ENCODE measurements around the gene INO80D.
"Not testable (repeated sequence)": the region's sequence is repeated elsewhere in the genome, so short reads cannot be mapped to it uniquely, and the experiment has no call there.

INO80D gene

DNA sequence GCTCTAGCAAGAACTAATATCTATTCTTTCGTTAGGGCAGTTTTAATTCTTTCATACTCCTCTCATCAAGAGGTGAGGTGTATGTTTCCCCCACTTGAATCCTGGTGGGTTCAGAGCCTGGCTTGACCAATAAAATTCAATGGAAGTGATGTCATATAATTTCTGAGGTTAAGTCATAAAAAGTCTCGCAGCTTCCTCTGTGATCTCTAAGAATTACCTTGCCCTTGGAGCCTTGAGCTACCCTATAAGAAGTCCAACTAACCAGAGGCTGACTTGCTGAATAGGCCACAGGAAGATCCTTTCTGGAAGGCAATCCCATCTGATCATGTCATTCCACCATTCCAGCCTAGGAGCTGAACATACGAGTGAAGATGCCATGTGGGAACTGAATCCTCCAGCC lies 26.1 kb upstream of the INO80D start:
- no peak for ATAC-seq
- TF ChIP-seq ARNTL (CRISPR knock-in tag; IDR thresholded peaks at IDR 0.05; ENCODE audit: borderline replicate concordance, low read depth), result no peak

DNA sequence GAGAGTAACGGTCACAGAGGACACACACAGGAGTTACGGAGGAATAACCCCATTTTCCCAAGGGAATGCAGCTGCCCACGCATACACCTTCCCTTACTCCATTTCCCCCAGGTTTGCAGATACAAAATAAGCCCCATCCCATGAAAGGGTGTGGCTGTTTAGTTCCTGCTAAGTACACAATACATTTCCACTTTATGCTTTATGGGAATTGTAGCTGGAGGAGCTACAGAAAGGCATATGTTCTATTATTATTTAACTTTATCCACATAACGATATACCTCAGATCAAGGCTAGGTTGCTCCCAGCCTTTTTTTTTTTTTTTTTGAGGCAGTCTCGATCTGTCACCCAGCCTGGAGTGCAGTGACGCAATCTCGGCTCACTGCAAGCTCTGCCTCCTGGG lies 22.7 kb upstream of the INO80D start:
- no peak for ATAC-seq
- no peak for TF ChIP-seq ZC3H10 (CRISPR knock-in tag; IDR thresholded peaks at IDR 0.05)
- TF ChIP-seq, protein P1, sequence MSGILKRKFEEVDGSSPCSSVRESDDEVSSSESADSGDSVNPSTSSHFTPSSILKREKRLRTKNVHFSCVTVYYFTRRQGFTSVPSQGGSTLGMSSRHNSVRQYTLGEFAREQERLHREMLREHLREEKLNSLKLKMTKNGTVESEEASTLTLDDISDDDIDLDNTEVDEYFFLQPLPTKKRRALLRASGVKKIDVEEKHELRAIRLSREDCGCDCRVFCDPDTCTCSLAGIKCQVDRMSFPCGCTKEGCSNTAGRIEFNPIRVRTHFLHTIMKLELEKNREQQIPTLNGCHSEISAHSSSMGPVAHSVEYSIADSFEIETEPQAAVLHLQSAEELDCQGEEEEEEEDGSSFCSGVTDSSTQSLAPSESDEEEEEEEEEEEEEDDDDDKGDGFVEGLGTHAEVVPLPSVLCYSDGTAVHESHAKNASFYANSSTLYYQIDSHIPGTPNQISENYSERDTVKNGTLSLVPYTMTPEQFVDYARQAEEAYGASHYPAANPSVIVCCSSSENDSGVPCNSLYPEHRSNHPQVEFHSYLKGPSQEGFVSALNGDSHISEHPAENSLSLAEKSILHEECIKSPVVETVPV (CRISPR knock-in tag; IDR thresholded peaks at IDR 0.05), result no peak
- TF ChIP-seq ZFP3 (CRISPR knock-in tag; IDR thresholded peaks at IDR 0.05), result no peak
- no peak for TF ChIP-seq PPARA (CRISPR knock-in tag; IDR thresholded peaks at IDR 0.05; ENCODE audit: borderline replicate concordance)
- TF ChIP-seq TCF4 (CRISPR knock-in tag; IDR thresholded peaks at IDR 0.05; ENCODE audit: borderline replicate concordance), result no peak
- no peak for TF ChIP-seq ZFP30 (CRISPR knock-in tag; IDR thresholded peaks at IDR 0.05)
- TF ChIP-seq BACH2 (CRISPR knock-in tag; IDR thresholded peaks at IDR 0.05; ENCODE audit: borderline replicate concordance), result no peak

DNA sequence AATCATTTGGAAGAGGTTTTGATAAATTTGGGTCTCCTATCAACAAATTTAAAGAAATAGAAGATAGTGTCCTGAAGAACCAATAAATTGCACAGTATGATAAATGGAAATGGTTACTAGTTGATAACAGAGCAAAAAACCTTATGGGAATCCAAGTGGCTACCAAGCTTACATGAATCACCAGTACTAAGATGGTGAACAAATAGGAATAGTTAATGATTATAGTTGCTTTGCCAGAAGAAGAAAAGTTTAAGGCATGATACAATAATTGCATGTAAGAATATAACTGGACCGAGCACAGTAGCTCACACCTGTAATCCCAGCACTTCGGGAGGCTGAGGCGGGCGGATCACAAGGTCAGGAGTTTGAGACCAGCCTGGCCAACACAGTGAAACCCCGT lies 19.6 kb upstream of the INO80D start:
- no peak for ATAC-seq

DNA sequence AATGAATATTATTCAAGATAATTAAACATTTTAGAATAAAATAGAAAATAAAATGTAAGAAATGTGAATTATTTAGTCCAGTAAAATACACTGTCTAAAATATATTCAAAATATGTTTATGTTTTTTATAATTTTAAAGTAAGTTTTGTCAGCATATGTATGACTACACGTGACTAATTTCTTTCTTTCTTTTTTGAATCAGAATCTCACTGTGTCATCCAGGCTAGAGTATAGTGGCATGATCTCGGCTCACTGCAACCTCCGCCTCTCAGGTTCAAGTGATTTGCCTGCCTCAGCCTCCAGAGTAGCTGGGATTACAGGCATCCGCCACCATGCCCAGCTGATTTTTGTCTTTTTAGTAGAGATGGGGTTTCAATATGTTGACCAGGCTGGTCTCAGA lies 19.1 kb upstream of the INO80D start:
- TF ChIP-seq, protein P2, sequence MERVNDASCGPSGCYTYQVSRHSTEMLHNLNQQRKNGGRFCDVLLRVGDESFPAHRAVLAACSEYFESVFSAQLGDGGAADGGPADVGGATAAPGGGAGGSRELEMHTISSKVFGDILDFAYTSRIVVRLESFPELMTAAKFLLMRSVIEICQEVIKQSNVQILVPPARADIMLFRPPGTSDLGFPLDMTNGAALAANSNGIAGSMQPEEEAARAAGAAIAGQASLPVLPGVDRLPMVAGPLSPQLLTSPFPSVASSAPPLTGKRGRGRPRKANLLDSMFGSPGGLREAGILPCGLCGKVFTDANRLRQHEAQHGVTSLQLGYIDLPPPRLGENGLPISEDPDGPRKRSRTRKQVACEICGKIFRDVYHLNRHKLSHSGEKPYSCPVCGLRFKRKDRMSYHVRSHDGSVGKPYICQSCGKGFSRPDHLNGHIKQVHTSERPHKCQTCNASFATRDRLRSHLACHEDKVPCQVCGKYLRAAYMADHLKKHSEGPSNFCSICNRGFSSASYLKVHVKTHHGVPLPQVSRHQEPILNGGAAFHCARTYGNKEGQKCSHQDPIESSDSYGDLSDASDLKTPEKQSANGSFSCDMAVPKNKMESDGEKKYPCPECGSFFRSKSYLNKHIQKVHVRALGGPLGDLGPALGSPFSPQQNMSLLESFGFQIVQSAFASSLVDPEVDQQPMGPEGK (CRISPR knock-in tag; IDR thresholded peaks at IDR 0.05; ENCODE audit: borderline replicate concordance), result no peak
- no peak for TF ChIP-seq TOX (CRISPR knock-in tag; IDR thresholded peaks at IDR 0.05; ENCODE audit: borderline replicate concordance)
- no peak for TF ChIP-seq TCF4 (CRISPR knock-in tag; IDR thresholded peaks at IDR 0.05; ENCODE audit: borderline replicate concordance)
- no peak for TF ChIP-seq GLIS3 (CRISPR knock-in tag; IDR thresholded peaks at IDR 0.05)
- TF ChIP-seq, protein P3, sequence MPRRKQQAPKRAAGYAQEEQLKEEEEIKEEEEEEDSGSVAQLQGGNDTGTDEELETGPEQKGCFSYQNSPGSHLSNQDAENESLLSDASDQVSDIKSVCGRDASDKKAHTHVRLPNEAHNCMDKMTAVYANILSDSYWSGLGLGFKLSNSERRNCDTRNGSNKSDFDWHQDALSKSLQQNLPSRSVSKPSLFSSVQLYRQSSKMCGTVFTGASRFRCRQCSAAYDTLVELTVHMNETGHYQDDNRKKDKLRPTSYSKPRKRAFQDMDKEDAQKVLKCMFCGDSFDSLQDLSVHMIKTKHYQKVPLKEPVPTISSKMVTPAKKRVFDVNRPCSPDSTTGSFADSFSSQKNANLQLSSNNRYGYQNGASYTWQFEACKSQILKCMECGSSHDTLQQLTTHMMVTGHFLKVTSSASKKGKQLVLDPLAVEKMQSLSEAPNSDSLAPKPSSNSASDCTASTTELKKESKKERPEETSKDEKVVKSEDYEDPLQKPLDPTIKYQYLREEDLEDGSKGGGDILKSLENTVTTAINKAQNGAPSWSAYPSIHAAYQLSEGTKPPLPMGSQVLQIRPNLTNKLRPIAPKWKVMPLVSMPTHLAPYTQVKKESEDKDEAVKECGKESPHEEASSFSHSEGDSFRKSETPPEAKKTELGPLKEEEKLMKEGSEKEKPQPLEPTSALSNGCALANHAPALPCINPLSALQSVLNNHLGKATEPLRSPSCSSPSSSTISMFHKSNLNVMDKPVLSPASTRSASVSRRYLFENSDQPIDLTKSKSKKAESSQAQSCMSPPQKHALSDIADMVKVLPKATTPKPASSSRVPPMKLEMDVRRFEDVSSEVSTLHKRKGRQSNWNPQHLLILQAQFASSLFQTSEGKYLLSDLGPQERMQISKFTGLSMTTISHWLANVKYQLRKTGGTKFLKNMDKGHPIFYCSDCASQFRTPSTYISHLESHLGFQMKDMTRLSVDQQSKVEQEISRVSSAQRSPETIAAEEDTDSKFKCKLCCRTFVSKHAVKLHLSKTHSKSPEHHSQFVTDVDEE (CRISPR knock-in tag; IDR thresholded peaks at IDR 0.05), result no peak
- no peak for TF ChIP-seq ZNF70 (CRISPR knock-in tag; IDR thresholded peaks at IDR 0.05)
- no peak for TF ChIP-seq CSDC2 (CRISPR knock-in tag; IDR thresholded peaks at IDR 0.05)
- no peak for TF ChIP-seq ISL1 (CRISPR knock-in tag; IDR thresholded peaks at IDR 0.05)
- TF ChIP-seq RARB (CRISPR knock-in tag; IDR thresholded peaks at IDR 0.05), result no peak
- TF ChIP-seq ZNF8 (CRISPR knock-in tag; IDR thresholded peaks at IDR 0.05), result no peak
- TF ChIP-seq, protein P4, sequence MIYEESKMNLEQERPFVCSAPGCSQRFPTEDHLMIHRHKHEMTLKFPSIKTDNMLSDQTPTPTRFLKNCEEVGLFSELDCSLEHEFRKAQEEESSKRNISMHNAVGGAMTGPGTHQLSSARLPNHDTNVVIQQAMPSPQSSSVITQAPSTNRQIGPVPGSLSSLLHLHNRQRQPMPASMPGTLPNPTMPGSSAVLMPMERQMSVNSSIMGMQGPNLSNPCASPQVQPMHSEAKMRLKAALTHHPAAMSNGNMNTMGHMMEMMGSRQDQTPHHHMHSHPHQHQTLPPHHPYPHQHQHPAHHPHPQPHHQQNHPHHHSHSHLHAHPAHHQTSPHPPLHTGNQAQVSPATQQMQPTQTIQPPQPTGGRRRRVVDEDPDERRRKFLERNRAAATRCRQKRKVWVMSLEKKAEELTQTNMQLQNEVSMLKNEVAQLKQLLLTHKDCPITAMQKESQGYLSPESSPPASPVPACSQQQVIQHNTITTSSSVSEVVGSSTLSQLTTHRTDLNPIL (CRISPR knock-in tag; IDR thresholded peaks at IDR 0.05; ENCODE audit: low read depth), result no peak
- no peak for TF ChIP-seq ARNTL (CRISPR knock-in tag; IDR thresholded peaks at IDR 0.05; ENCODE audit: borderline replicate concordance, low read depth)
- TF ChIP-seq, protein P1 (CRISPR knock-in tag; IDR thresholded peaks at IDR 0.05), result no peak
- no peak for TF ChIP-seq OSR1 (CRISPR knock-in tag; IDR thresholded peaks at IDR 0.05)
- no peak for TF ChIP-seq ZC3H10 (CRISPR knock-in tag; IDR thresholded peaks at IDR 0.05)
- no peak for TF ChIP-seq ZFP30 (CRISPR knock-in tag; IDR thresholded peaks at IDR 0.05)
- no peak for TF ChIP-seq ESRRG (CRISPR knock-in tag; IDR thresholded peaks at IDR 0.05)
- no peak for TF ChIP-seq ZFP3 (CRISPR knock-in tag; IDR thresholded peaks at IDR 0.05)
- TF ChIP-seq ZNF565 (CRISPR knock-in tag; conservative IDR thresholded peaks at IDR 0.05; ENCODE audit: low read depth), result no peak
- no peak for ATAC-seq

More for the DNA sequence above, 19.6 kb upstream of the INO80D start:
- no peak for TF ChIP-seq TCF4 (CRISPR knock-in tag; IDR thresholded peaks at IDR 0.05; ENCODE audit: borderline replicate concordance)
- no peak for TF ChIP-seq ARNTL (CRISPR knock-in tag; IDR thresholded peaks at IDR 0.05; ENCODE audit: borderline replicate concordance, low read depth)
- no peak for TF ChIP-seq ZFP30 (CRISPR knock-in tag; IDR thresholded peaks at IDR 0.05)
- no peak for TF ChIP-seq ZNF70 (CRISPR knock-in tag; IDR thresholded peaks at IDR 0.05)
- no peak for TF ChIP-seq ZC3H10 (CRISPR knock-in tag; IDR thresholded peaks at IDR 0.05)
- no peak for TF ChIP-seq PPARA (CRISPR knock-in tag; IDR thresholded peaks at IDR 0.05; ENCODE audit: borderline replicate concordance)
- TF ChIP-seq, protein P2 (CRISPR knock-in tag; IDR thresholded peaks at IDR 0.05; ENCODE audit: borderline replicate concordance), result no peak
- TF ChIP-seq GLIS3 (CRISPR knock-in tag; IDR thresholded peaks at IDR 0.05), result no peak

DNA sequence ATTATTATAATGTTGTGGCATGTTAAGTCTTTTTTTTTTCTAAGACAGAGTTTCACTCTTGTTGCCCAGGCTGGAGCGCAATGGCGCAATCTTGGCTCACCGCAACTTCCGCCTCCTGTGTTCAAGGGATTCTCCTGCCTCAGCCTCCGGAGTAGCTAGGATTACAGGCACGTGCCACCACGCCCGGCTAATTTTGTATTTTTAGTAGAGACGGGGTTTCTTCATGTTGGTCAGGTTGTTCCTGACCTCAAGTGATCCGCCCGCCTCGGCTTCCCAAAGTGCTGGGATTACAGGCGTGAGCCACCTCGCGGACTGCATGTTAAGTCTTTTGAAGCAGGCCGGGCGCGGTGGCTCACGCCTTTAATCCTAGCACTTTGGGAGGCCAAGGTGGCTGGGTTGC lies 12.9 kb upstream of the INO80D start:
- not testable (repeated sequence) for ATAC-seq

All from SK-N-SH treated with all-trans-retinoic acid at 6 μM for 48 hours (cell line).